ENCODE data around the gene L3MBTL4. TPM values are rescaled to one million over a fixed set of nuclear protein-coding genes. Genes with fewer than 3 reads are reported as not detected.

L3MBTL4 gene
- total and polyA plus RNA-seq, 7 experiments from 2014 or later, result 0.05 to 7.6 (median 0.49) TPM

DNA sequence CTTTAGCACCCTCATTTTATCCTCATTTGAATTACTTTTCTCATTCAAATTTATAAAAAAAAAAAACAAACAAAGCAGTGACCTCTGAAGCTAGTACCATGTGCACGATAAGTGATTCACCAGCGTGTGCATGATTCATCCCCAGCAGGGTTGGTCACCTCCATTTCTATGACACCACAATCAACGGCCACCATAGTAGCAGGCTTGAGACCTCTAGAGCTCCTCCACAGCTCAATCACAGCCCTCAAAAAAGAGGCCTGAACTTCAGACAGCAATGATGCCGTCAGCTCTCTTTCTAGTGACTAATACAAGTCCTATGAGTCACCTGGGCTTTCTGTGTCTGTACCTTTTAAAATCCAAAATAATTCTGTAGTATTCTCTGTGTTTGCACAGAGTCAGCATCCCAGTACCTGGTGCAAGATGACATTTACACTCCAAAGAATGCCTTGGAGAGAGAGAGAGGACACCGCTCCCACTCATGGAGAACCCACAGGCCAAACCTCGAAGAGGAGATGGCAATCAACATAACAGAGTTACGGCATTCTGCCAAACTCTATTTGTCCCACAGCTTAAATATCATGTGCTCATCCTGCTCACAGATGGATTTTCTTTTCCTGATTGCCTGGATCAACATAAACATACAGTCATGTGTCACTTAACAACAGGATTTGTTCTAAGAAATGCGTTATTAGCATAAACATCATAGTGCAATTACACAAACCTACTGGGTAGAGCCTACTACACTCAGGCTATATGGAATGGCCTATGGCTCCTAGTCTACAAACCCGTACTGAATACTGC is 58.7 kb downstream of the L3MBTL4 start:
- no peaks in the 10 kb centered on the region for H3K27me3 ChIP-seq (ENCODE audit: control insufficient read depth in 2 of 2, insufficient read depth in 2 of 2, low read length in 2 of 2)
- no peaks in the 10 kb centered on the region for H3K36me3 ChIP-seq (ENCODE audit: control insufficient read depth in 2 of 3, insufficient read depth in 3 of 3, low read length in 3 of 3)
- H3K27ac ChIP-seq (ENCODE audit: low read depth, low read length), result no peak overlapping the region
- ChIA-PET CTCF (no interaction called here), POLR2A (no interaction called here)
- no peaks in the 10 kb centered on the region for H3K9me3 ChIP-seq (ENCODE audit: control insufficient read depth in 2 of 3, low read length in 3 of 3)
- no peaks in the 10 kb centered on the region for H3K36me3 Mint-ChIP-seq
- no peak for ATAC-seq
- no peaks in the 10 kb centered on the region for H3K27me3 Mint-ChIP-seq
- no peaks in the 10 kb centered on the region for H3K4me1 ChIP-seq (ENCODE audit: control insufficient read depth in 2 of 2, insufficient read depth in 2 of 2, low read length in 2 of 2)
- H3K4me3 ChIP-seq (ENCODE audit: low read length), result no peak overlapping the region
- no peak overlapping the region for H3K4me3 Mint-ChIP-seq
- DNase-seq, result no peak
- intact Hi-C loops (cut with micrococcal nuclease), result no loop called here
- no peak overlapping the region for H3K27ac Mint-ChIP-seq
- peaks cover 0 to 6% (median 0%) of the 10 kb centered on the region in 11 donors for H3K9me3 Mint-ChIP-seq
- peaks cover 0 to 3% (median 0%) of the 10 kb centered on the region in 7 donors for H3K4me1 Mint-ChIP-seq

DNA sequence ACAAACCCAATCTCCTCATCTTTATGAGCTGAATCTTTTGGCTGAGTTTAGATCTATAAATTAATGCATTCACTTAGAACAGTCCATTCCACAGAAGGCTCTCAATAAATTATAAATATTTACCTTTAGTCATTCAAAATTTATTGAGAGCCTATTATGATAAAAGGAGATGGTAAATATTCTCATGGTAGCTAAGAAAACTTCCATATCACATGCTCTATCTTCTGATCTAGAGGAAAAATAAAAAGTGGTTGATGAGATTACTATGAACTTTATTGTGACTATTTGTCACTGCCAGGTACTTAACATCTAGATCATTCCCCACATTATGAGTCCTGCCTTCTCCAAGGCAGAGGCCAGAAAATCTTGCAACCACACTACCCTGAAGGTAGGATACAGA is 62.4 kb downstream of the L3MBTL4 start:
- H3K36me3 Mint-ChIP-seq, result no peaks in the 10 kb centered on the region
- Histone ChIP-seq H3K27ac (ENCODE audit: low read depth, low read length) (no peak overlapping the region), H3K36me3 (ENCODE audit: control insufficient read depth in 2 of 3, insufficient read depth in 3 of 3, low read length in 3 of 3) (no peaks in the 10 kb centered on the region), H3K27me3 (ENCODE audit: control insufficient read depth in 2 of 2, insufficient read depth in 2 of 2, low read length in 2 of 2) (no peaks in the 10 kb centered on the region), H3K4me1 (ENCODE audit: control insufficient read depth in 2 of 2, insufficient read depth in 2 of 2, low read length in 2 of 2) (no peaks in the 10 kb centered on the region), H3K4me3 (ENCODE audit: low read length) (no peak overlapping the region), H3K9me3 (ENCODE audit: control insufficient read depth in 2 of 3, low read length in 3 of 3) (no peaks in the 10 kb centered on the region)
- H3K4me1 Mint-ChIP-seq, result no peaks in the 10 kb centered on the region
- no peak overlapping the region for H3K27ac Mint-ChIP-seq
- H3K27me3 Mint-ChIP-seq, result no peaks in the 10 kb centered on the region
- H3K9me3 Mint-ChIP-seq, result peaks cover 0 to 4% (median 0%) of the 10 kb centered on the region in 11 donors
- POLR2A ChIA-PET, result no interaction called here
- no peak for DNase-seq
- intact Hi-C loops (cut with micrococcal nuclease), result no loop called here
- no peak overlapping the region for H3K4me3 Mint-ChIP-seq
- CTCF ChIA-PET, result no interaction called here
- no peak for ATAC-seq

- H3K4me3 ChIP-seq (ENCODE audit: low read length), result no peak overlapping the region
- peaks cover 0 to 1% of the 10 kb centered on the region in 2 donors for H3K27me3 ChIP-seq (ENCODE audit: control insufficient read depth in 2 of 2, insufficient read depth in 2 of 2, low read length in 2 of 2)
- ChIA-PET CTCF (no interaction called here), POLR2A (no interaction called here)
- DNase-seq (no peak), ATAC-seq (no peak)
- Mint-ChIP-seq H3K4me1 (no peaks in the 10 kb centered on the region), H3K9me3 (peaks cover 0 to 49% (median 24%) of the 10 kb centered on the region in 11 donors), H3K27ac (no peak overlapping the region), H3K36me3 (peaks cover 0 to 9% (median 0%) of the 10 kb centered on the region in 5 donors), H3K4me3 (no peak overlapping the region), H3K27me3 (peaks cover 0 to 6% (median 0%) of the 10 kb centered on the region in 5 donors)
- no peak overlapping the region for H3K27ac ChIP-seq (ENCODE audit: low read depth, low read length)
- intact Hi-C loops (cut with micrococcal nuclease), result no loop called here
- no peaks in the 10 kb centered on the region for H3K36me3 ChIP-seq (ENCODE audit: control insufficient read depth in 2 of 3, insufficient read depth in 3 of 3, low read length in 3 of 3)
- H3K9me3 ChIP-seq (ENCODE audit: control insufficient read depth in 2 of 3, low read length in 3 of 3), result peaks cover 0 to 14% (median 0%) of the 10 kb centered on the region in 3 experiments
- H3K4me1 ChIP-seq (ENCODE audit: control insufficient read depth in 2 of 2, insufficient read depth in 2 of 2, low read length in 2 of 2), result no peaks in the 10 kb centered on the region
Measured at GRCh38 chr18:6342990-6343389, 71.7 kb downstream of the L3MBTL4 start.

DNA sequence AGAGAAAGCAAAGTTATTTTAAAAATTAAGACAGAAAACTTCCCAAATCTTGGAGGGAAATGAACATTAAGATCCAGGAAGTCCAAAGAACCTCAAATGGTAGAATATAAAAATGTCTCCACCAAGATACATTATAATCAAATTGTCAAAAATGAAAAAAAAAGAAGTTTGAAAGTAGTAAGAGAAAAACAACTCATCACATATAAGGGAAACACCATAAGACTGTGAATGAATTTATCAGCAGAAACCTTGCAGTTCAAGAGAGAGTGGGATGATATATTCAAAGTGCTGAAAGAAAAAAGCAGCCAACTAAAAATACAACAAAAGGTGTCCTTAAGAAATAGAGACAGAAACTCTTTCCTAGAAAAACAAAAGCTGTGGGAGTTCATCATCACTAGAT is 73.0 kb downstream of the L3MBTL4 start:
- peaks cover 0 to 55% (median 26%) of the 10 kb centered on the region in 11 donors for H3K9me3 Mint-ChIP-seq
- Histone ChIP-seq H3K36me3 (ENCODE audit: control insufficient read depth in 2 of 3, insufficient read depth in 3 of 3, low read length in 3 of 3) (no peaks in the 10 kb centered on the region), H3K4me1 (ENCODE audit: control insufficient read depth in 2 of 2, insufficient read depth in 2 of 2, low read length in 2 of 2) (no peaks in the 10 kb centered on the region), H3K4me3 (ENCODE audit: low read length) (no peak overlapping the region), H3K27me3 (ENCODE audit: control insufficient read depth in 2 of 2, insufficient read depth in 2 of 2, low read length in 2 of 2) (peaks cover 0 to 4% of the 10 kb centered on the region in 2 donors), H3K27ac (ENCODE audit: low read depth, low read length) (no peak overlapping the region), H3K9me3 (ENCODE audit: control insufficient read depth in 2 of 3, low read length in 3 of 3) (peaks cover 0 to 14% (median 0%) of the 10 kb centered on the region in 3 experiments)
- ATAC-seq (no peak), DNase-seq (no peak)
- H3K27me3 Mint-ChIP-seq, result peaks cover 0 to 6% (median 0%) of the 10 kb centered on the region in 5 donors
- H3K4me3 Mint-ChIP-seq, result no peak overlapping the region
- no peak overlapping the region for H3K27ac Mint-ChIP-seq
- intact Hi-C loops (cut with micrococcal nuclease), result no loop called here
- CTCF ChIA-PET, result no interaction called here
- peaks cover 0 to 9% (median 0%) of the 10 kb centered on the region in 5 donors for H3K36me3 Mint-ChIP-seq
- POLR2A ChIA-PET, result no interaction called here
- H3K4me1 Mint-ChIP-seq, result no peaks in the 10 kb centered on the region

- ChIA-PET POLR2A (no interaction called here), CTCF (no interaction called here)
- ATAC-seq (no peak), DNase-seq (no peak)
- Mint-ChIP-seq H3K4me3 (no peak overlapping the region), H3K27ac (no peak overlapping the region), H3K27me3 (peaks cover 0 to 6% (median 0%) of the 10 kb centered on the region in 5 donors), H3K4me1 (no peaks in the 10 kb centered on the region), H3K36me3 (peaks cover 0 to 9% (median 0%) of the 10 kb centered on the region in 5 donors), H3K9me3 (peaks cover 0 to 57% (median 26%) of the 10 kb centered on the region in 11 donors)
- Histone ChIP-seq H3K36me3 (ENCODE audit: control insufficient read depth in 2 of 3, insufficient read depth in 3 of 3, low read length in 3 of 3) (no peaks in the 10 kb centered on the region), H3K4me3 (ENCODE audit: low read length) (no peak overlapping the region), H3K9me3 (ENCODE audit: control insufficient read depth in 2 of 3, low read length in 3 of 3) (peaks cover 0 to 14% (median 0%) of the 10 kb centered on the region in 3 experiments), H3K27ac (ENCODE audit: low read depth, low read length) (no peak overlapping the region), H3K4me1 (ENCODE audit: control insufficient read depth in 2 of 2, insufficient read depth in 2 of 2, low read length in 2 of 2) (no peaks in the 10 kb centered on the region), H3K27me3 (ENCODE audit: control insufficient read depth in 2 of 2, insufficient read depth in 2 of 2, low read length in 2 of 2) (peaks cover 0 to 4% of the 10 kb centered on the region in 2 donors)
- intact Hi-C loops (cut with micrococcal nuclease), result no loop called here
Measured at GRCh38 chr18:6341303-6341702, 73.4 kb downstream of the L3MBTL4 start.

GRCh38 chr18:6340121-6340520 is 74.6 kb downstream of the L3MBTL4 start:
- Histone ChIP-seq H3K4me3 (ENCODE audit: low read length) (no peak overlapping the region), H3K27me3 (ENCODE audit: control insufficient read depth in 2 of 2, insufficient read depth in 2 of 2, low read length in 2 of 2) (peaks cover 0 to 4% of the 10 kb centered on the region in 2 donors), H3K9me3 (ENCODE audit: control insufficient read depth in 2 of 3, low read length in 3 of 3) (peaks cover 0 to 14% (median 0%) of the 10 kb centered on the region in 3 experiments), H3K4me1 (ENCODE audit: control insufficient read depth in 2 of 2, insufficient read depth in 2 of 2, low read length in 2 of 2) (no peaks in the 10 kb centered on the region), H3K36me3 (ENCODE audit: control insufficient read depth in 2 of 3, insufficient read depth in 3 of 3, low read length in 3 of 3) (no peaks in the 10 kb centered on the region), H3K27ac (ENCODE audit: low read depth, low read length) (no peak overlapping the region)
- Mint-ChIP-seq H3K4me1 (no peaks in the 10 kb centered on the region), H3K27me3 (peaks cover 0 to 6% (median 0%) of the 10 kb centered on the region in 5 donors), H3K9me3 (peaks cover 0 to 64% (median 26%) of the 10 kb centered on the region in 11 donors), H3K4me3 (no peak overlapping the region), H3K27ac (no peak overlapping the region), H3K36me3 (peaks cover 0 to 9% (median 0%) of the 10 kb centered on the region in 5 donors)
- POLR2A ChIA-PET, result no interaction called here
- no peak for DNase-seq
- intact Hi-C loops (cut with micrococcal nuclease), result no loop called here
- CTCF ChIA-PET, result no interaction called here
- no peak for ATAC-seq

GRCh38 chr18:6336239-6336638 is 78.5 kb downstream of the L3MBTL4 start:
- no peak for ATAC-seq
- Histone ChIP-seq H3K9me3 (ENCODE audit: control insufficient read depth in 2 of 3, low read length in 3 of 3) (peaks cover 0 to 13% (median 0%) of the 10 kb centered on the region in 3 experiments), H3K36me3 (ENCODE audit: control insufficient read depth in 2 of 3, insufficient read depth in 3 of 3, low read length in 3 of 3) (no peaks in the 10 kb centered on the region), H3K4me1 (ENCODE audit: control insufficient read depth in 2 of 2, insufficient read depth in 2 of 2, low read length in 2 of 2) (no peaks in the 10 kb centered on the region), H3K4me3 (ENCODE audit: low read length) (no peak overlapping the region), H3K27me3 (ENCODE audit: control insufficient read depth in 2 of 2, insufficient read depth in 2 of 2, low read length in 2 of 2) (peaks cover 0 to 4% of the 10 kb centered on the region in 2 donors), H3K27ac (ENCODE audit: low read depth, low read length) (no peak overlapping the region)
- Mint-ChIP-seq H3K36me3 (peaks cover 0 to 5% (median 0%) of the 10 kb centered on the region in 5 donors), H3K27me3 (no peaks in the 10 kb centered on the region), H3K9me3 (peaks cover 0 to 46% (median 15%) of the 10 kb centered on the region in 11 donors), H3K4me3 (no peak overlapping the region), H3K27ac (no peak overlapping the region), H3K4me1 (no peaks in the 10 kb centered on the region)
- intact Hi-C loops (cut with micrococcal nuclease), result no loop called here
- ChIA-PET CTCF (no interaction called here), POLR2A (no interaction called here)
- no peak for DNase-seq

All from naive thymus-derived CD4-positive, alpha-beta T cell (primary cell).